Head of caudate nucleus (tissue), 42 donors: ENCODE results near the gene NMS.
A peak's percentile ranks its signal among the peaks of the same experiment; 100 is the strongest.

Experiments
- DNase-seq, 42 donors: peaks; one replicate each; pipeline versions ENCODE4 v3.0.0 to v3.0.0-alpha.2; 2020 to 2021; ENCODE audit warnings: mixed read lengths in 7 of 42
- intact Hi-C: fragments of 100-400 bp; cut with DNase I; formaldehyde crosslinking; loops from one replicate; pipeline ENCODE4 v1.15.0; 2022

The NMS gene

GRCh38 chr2:100476606-100477005 lies 6.3 kb downstream of the NMS start:
- intact Hi-C loops: no loop called here
- DNase-seq: no peak

- intact Hi-C loops: no loop called here
- DNase-seq: peak in 30 of 42 donors; percentile 2 to 71 (median 18)
Measured at GRCh38 chr2:100482741-100483140, 12.5 kb downstream of the NMS start.

DNA sequence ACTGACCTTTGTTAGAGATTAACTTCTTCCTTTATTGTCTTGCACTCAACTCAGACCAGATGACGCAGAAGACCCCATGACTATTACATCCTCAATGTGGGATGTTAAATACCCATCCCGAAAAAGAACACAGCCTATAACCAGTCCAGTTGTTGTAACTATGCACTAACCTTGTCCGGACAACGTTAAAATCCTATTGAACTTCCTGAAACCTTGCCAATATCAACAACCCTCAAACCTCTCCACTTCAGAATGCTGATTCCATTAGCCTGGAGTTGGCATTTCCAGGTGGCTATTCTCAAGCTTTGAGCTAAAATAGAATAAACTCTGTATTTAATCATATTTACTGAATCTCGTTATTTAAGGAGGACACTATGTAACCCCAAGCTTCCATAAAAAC lies 13.6 kb downstream of the NMS start:
- intact Hi-C loops: no loop called here
- DNase-seq: no peak

GRCh38 chr2:100484390-100484789 lies 14.1 kb downstream of the NMS start:
- intact Hi-C loops: no loop called here

GRCh38 chr2:100485396-100485795 lies 15.1 kb downstream of the NMS start:
- no peak for DNase-seq
- intact Hi-C loops: no loop called here

More at GRCh38 chr2:100484390-100484789, 14.1 kb downstream of the NMS start:
- DNase-seq: no peak

- no peak for DNase-seq
- intact Hi-C loops: no loop called here
Measured at GRCh38 chr2:100494712-100495111, 24.4 kb downstream of the NMS start.

DNA sequence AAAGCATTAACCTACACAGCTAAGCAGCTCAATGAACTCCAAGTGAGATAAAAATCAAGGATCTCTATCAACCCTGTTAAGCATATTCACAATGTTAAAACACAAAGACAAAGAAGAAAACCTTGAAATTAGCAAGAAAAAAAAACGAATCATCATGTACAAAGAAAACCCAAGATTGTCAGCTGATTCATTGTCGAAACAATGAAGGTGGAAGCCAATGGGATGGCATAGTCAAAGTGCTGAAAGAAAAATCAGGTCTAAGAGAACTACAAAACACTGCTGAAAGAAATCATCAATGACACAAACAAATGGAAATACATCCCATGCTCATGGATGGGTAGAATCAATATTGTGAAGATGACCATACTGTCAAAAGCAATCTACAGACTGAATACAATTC lies 32.5 kb downstream of the NMS start:
- intact Hi-C loops: no loop called here
- DNase-seq: no peak

DNA sequence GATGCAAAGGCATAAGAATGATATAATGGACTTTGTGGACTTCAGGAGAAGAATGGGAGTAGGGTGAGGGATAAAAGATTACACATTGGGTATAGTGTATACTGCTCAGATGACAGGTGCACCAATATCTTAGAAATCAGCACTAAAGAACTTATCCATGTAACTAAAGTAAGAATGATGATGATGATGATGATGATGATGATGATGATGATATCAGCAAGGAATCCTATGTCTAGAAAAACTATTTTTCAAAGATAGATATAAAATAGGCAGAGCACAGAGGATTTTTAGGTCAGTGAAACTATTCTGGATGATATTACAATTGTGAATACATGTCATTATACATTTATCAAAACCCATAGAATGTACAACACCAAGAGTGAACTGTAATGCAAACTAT lies 34.3 kb downstream of the NMS start:
- intact Hi-C loops: no loop called here
- DNase-seq: no peak

- DNase-seq: peak in 17 of 42 donors; percentile 12 to 67 (median 32)
- intact Hi-C loops: no loop called here
Measured at GRCh38 chr2:100509066-100509465, 38.8 kb downstream of the NMS start.

- DNase-seq: no peak
- intact Hi-C loops: no loop called here
Measured at GRCh38 chr2:100513650-100514049, 43.4 kb downstream of the NMS start.

DNA sequence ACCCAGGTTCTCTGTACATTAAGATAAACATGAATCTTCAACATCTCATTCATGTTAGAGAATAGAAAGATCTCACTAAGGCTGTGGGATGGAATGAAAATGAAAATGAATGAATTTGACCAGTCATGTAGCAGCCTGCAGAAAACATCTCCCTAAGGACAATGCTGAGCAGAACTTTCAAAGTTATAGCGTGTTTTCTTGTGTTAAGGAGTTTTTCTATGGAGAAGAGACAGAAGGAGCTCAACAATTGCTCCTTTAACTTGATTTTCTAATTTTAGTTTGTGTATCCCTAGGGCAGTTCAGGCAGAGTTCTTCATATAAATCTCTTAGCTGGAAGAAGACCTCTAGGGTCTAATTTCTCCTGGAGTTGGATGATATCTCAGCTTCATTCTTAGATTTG lies 47.3 kb downstream of the NMS start:
- no peak for DNase-seq
- intact Hi-C loops: no loop called here

DNA sequence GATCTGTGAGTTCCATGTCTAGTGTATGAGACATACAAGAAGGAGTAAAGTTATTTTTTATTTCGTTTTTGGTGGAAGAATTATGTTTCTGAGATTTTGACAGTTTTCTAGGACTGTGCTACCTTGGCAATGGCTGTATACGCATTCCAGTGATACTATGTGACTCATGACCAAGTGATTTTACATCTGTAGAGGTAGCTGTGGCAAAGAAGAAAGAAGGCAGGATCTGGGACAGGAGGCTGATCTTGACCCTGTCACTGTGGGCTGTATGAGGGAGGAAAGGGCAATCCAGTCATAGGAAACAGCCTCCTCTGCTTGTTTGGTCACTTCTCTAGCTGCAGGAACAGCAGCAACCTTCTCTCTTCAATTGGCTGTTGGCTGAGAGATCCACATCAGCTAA lies 48.5 kb downstream of the NMS start:
- peak in 2 of 42 donors; percentile 1 to 5 for DNase-seq
- intact Hi-C loops: no loop called here

- intact Hi-C loops: no loop called here
- peak in 1 of 42 donors; percentile 3 for DNase-seq
Measured at GRCh38 chr2:100520224-100520623, 49.9 kb downstream of the NMS start.

- DNase-seq: no peak
- intact Hi-C loops: no loop called here
Measured at GRCh38 chr2:100522430-100522829, 52.1 kb downstream of the NMS start.

GRCh38 chr2:100524331-100524730 lies 54.0 kb downstream of the NMS start:
- intact Hi-C loops: no loop called here
- DNase-seq: peak in 4 of 42 donors; percentile 8 to 37 (median 35)

- intact Hi-C loops: no loop called here
- DNase-seq: peak in 2 of 42 donors; percentile 2 to 25
Measured at GRCh38 chr2:100526868-100527267, 56.6 kb downstream of the NMS start.

DNA sequence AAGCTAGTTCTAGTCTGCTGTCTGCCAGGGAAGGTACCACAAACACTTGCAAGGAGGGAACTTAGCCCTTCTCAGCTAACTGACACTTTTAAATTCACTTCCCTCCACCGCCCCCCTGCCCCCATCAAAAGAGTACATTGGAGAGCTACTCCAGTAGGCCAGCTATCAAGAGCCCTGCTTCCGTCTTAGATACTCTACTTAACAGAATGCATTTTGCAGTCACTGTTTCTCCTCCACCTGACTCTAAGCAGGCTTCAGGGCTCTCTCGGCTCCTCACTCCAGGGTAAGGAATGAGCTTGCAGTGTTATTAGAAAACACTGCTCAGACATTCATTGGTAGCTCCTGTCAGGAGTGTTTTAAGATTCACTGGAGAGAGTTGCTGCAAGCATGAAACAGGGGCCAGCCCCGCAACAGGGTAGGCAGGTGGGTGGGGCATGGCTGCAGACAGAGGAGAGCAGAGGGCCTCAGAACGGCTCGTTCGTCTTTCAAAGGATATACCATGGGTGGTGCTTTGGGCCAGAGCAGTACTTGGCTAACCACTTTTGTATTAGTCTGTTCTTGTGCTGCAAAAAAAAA lies 57.2 kb downstream of the NMS start:
- intact Hi-C loops: no loop called here
- peak in 2 of 42 donors; percentile 1 to 14 for DNase-seq

GRCh38 chr2:100529176-100529575 lies 58.9 kb downstream of the NMS start:
- intact Hi-C loops: no loop called here
- DNase-seq: peak in 1 of 42 donors; percentile 12

- no peak for DNase-seq
- intact Hi-C loops: no loop called here
Measured at GRCh38 chr2:100529900-100530299, 59.6 kb downstream of the NMS start.
